Duodenal mucosa (tissue), 2 donors: Measurements from ENCODE around the gene MAPK8IP1.

Experiments used
- H3K27ac ChIP-seq: one replicate; pipeline ENCODE4 v1.7.0; 2013; ENCODE audit warnings: low read depth, low read length
- H3K27me3 ChIP-seq, 2 donors: one replicate each; pipeline ENCODE4 v1.7.0; 2013; ENCODE audit warnings: low read length in 2 of 2, control low read depth in 1 of 2; ENCODE audit not compliant: insufficient read depth in 2 of 2, control insufficient read depth in 1 of 2
- H3K36me3 ChIP-seq, 2 donors: one replicate each; pipeline ENCODE4 v1.7.0; 2013; ENCODE audit warnings: low read length in 2 of 2, control low read depth in 1 of 2; ENCODE audit not compliant: insufficient read depth in 2 of 2, control insufficient read depth in 1 of 2
- H3K4me1 ChIP-seq, 2 donors: one replicate each; pipeline ENCODE4 v1.7.0; 2013; ENCODE audit warnings: low read length in 2 of 2, control low read depth in 1 of 2; ENCODE audit not compliant: insufficient read depth in 2 of 2, control insufficient read depth in 1 of 2
- H3K4me3 ChIP-seq, 2 donors: one replicate each; pipeline ENCODE4 v1.7.0; 2013; ENCODE audit warnings: low read length in 2 of 2, low read depth in 1 of 2
- H3K9ac ChIP-seq, 2 donors: one replicate each; pipeline ENCODE4 v1.7.0; 2013; ENCODE audit warnings: low read length in 2 of 2, low read depth in 1 of 2
- H3K9me3 ChIP-seq, 2 donors: one replicate each; pipeline ENCODE4 v1.7.0; 2013; ENCODE audit warnings: low read length in 2 of 2, control low read depth in 1 of 2; ENCODE audit not compliant: control insufficient read depth in 1 of 2

MAPK8IP1 gene

GRCh38 chr11:45918962-45919675 is 33.7 kb downstream of the MAPK8IP1 start:
- H3K9me3 ChIP-seq: no peaks in the 10 kb centered on the region
- H3K4me3 ChIP-seq: peak overlapping the region; percentile 87 to 97
- H3K36me3 ChIP-seq: peaks cover 15 to 23% of the 10 kb centered on the region in 2 donors
- H3K9ac ChIP-seq: peak overlapping the region; percentile 89
- no peak overlapping the region for H3K27ac ChIP-seq
- peaks cover 15 to 27% of the 10 kb centered on the region in 2 donors for H3K4me1 ChIP-seq
- peaks cover 7 to 10% of the 10 kb centered on the region in 2 donors for H3K27me3 ChIP-seq

GRCh38 chr11:45919806-45920530 is 34.5 kb downstream of the MAPK8IP1 start:
- Histone ChIP-seq H3K27me3 (peaks cover 7 to 10% of the 10 kb centered on the region in 2 donors), H3K4me1 (peaks cover 15 to 27% of the 10 kb centered on the region in 2 donors), H3K9ac (no peak overlapping the region), H3K9me3 (no peaks in the 10 kb centered on the region), H3K36me3 (peaks cover 6 to 14% of the 10 kb centered on the region in 2 donors), H3K27ac (no peak overlapping the region), H3K4me3 (no peak overlapping the region)

- no peaks in the 10 kb centered on the region for H3K9me3 ChIP-seq
- no peak overlapping the region for H3K4me3 ChIP-seq
- H3K9ac ChIP-seq: no peak overlapping the region
- peaks cover 7 to 10% of the 10 kb centered on the region in 2 donors for H3K27me3 ChIP-seq
- H3K27ac ChIP-seq: no peak overlapping the region
- H3K4me1 ChIP-seq: peaks cover 15 to 26% of the 10 kb centered on the region in 2 donors
- H3K36me3 ChIP-seq: peaks cover 0 to 6% of the 10 kb centered on the region in 2 donors
Observed at GRCh38 chr11:45920531-45921477, 35.4 kb downstream of the MAPK8IP1 start.

- Histone ChIP-seq H3K36me3 (no peaks in the 10 kb centered on the region), H3K27ac (peak overlapping the region; percentile 22), H3K9ac (no peak overlapping the region), H3K9me3 (no peaks in the 10 kb centered on the region), H3K4me1 (peaks cover 7 to 17% of the 10 kb centered on the region in 2 donors), H3K4me3 (peak overlapping the region; percentile 29 to 45), H3K27me3 (peaks cover 7 to 10% of the 10 kb centered on the region in 2 donors)
Observed at GRCh38 chr11:45921561-45922424, 36.3 kb downstream of the MAPK8IP1 start.

- peaks cover 7 to 10% of the 10 kb centered on the region in 2 donors for H3K27me3 ChIP-seq
- H3K4me3 ChIP-seq: peak within 1 kb of the TSS; percentile 35 to 45
- H3K36me3 ChIP-seq: no peaks in the 10 kb centered on the region
- peaks cover 5 to 10% of the 10 kb centered on the region in 2 donors for H3K4me1 ChIP-seq
- H3K9me3 ChIP-seq: no peaks in the 10 kb centered on the region
- H3K27ac ChIP-seq: peak within 1 kb of the TSS; percentile 22
- no peak within 1 kb of the TSS for H3K9ac ChIP-seq
Observed at GRCh38 chr11:45922425-45923082, 37.1 kb downstream of the MAPK8IP1 start, which contains the start of gene LARGE2. LARGE2 (plus strand) TSS chr11:45922656; CDS start chr11:45922883, 227 bp downstream.

- H3K9ac ChIP-seq: no peak overlapping the region
- peaks cover 0 to 10% of the 10 kb centered on the region in 2 donors for H3K4me1 ChIP-seq
- no peaks in the 10 kb centered on the region for H3K9me3 ChIP-seq
- no peak overlapping the region for H3K27ac ChIP-seq
- H3K36me3 ChIP-seq: no peaks in the 10 kb centered on the region
- no peak overlapping the region for H3K4me3 ChIP-seq
- H3K27me3 ChIP-seq: peaks cover 7 to 10% of the 10 kb centered on the region in 2 donors
Observed at GRCh38 chr11:45924036-45924915, 38.8 kb downstream of the MAPK8IP1 start.

GRCh38 chr11:45924927-45925326 is 39.5 kb downstream of the MAPK8IP1 start:
- Histone ChIP-seq H3K4me1 (peaks cover 5 to 17% of the 10 kb centered on the region in 2 donors), H3K9me3 (no peaks in the 10 kb centered on the region), H3K36me3 (no peaks in the 10 kb centered on the region), H3K9ac (no peak overlapping the region), H3K27me3 (peaks cover 7 to 10% of the 10 kb centered on the region in 2 donors), H3K27ac (no peak overlapping the region), H3K4me3 (no peak overlapping the region)

GRCh38 chr11:45925550-45925949 is 40.1 kb downstream of the MAPK8IP1 start:
- no peak overlapping the region for H3K9ac ChIP-seq
- peaks cover 7 to 10% of the 10 kb centered on the region in 2 donors for H3K27me3 ChIP-seq
- peaks cover 11 to 23% of the 10 kb centered on the region in 2 donors for H3K4me1 ChIP-seq
- no peak overlapping the region for H3K27ac ChIP-seq
- no peaks in the 10 kb centered on the region for H3K36me3 ChIP-seq
- no peaks in the 10 kb centered on the region for H3K9me3 ChIP-seq
- no peak overlapping the region for H3K4me3 ChIP-seq
